ENCODE data around the gene TSPAN9. TPM values are rescaled to one million over a fixed set of nuclear protein-coding genes. Genes with fewer than 3 reads are reported as not detected.

TSPAN9 gene
- total and polyA plus RNA-seq, 8 donors: 1.4 to 58.3 (median 7.9) TPM

DNA sequence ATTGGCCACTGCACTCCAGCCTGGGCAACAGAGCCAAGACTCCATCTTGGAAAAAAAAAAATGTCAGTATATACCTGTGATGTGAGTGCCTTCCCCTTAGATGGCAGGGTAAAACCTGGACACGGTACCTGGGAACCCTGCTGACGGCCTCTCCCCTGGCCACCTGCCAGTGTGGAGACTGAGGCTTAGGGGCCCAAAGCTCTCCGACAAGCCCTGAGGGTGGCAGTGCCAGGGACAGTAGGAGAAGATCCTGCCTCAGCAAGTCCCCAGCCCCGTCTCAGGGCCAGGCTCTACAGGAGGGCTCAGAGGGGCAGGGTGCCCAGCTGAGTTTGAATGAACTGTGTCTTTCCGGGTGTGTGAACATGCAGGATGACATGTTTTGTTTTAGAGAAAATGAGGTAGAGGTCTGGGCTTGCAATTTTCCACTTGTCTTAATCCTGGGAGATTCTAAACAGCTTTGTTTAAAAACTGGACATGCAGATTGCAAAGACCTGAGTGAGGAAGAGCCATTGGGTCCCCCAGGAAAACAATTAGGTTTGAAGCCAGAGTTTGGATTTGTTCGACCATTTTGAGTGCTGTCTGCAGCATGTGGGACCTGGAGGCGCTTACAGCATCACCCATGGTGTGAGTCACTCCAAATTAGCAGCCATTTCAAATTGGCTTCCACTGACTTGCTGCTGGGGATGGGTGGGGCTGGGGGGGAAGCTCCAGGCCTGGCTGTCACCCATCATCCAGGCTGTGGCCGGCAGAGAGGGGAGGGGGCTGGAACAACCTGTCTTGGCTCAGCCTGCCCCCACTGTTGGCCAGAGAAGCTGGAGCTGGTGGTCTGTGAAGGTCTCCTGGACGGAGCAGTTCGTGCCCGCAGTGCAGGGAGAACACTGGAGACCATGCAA, 10.8 kb downstream of the TSPAN9 start:
- WGBS, 5 donors: 84 to 88% (median 87%) methylated on average over 11 of the region's 11 CpGs
- H3K9me3 ChIP-seq: no peaks in the 10 kb centered on the region

GRCh38 chr12:3089588-3089987, 12.4 kb downstream of the TSPAN9 start:
- peaks cover 0 to 40% (median 8%) of the 10 kb centered on the region in 4 donors for H3K4me1 ChIP-seq
- H3K27ac ChIP-seq: no peak overlapping the region
- no peaks in the 10 kb centered on the region for H3K27me3 ChIP-seq
- WGBS, 5 donors: 89 to 93% (median 91%) methylated on average over 5 of the region's 5 CpGs
- no peaks in the 10 kb centered on the region for H3K9me3 ChIP-seq
- no peak for DNase-seq
- H3K36me3 ChIP-seq: peaks cover 0 to 11% (median 3%) of the 10 kb centered on the region in 4 donors
- intact Hi-C loops (cut with DNase I; ENCODE audit: low total_unique reads): no loop called here
- no peak for TF ChIP-seq POLR2A (IDR thresholded peaks at IDR 0.05)
- TF ChIP-seq, protein P1, sequence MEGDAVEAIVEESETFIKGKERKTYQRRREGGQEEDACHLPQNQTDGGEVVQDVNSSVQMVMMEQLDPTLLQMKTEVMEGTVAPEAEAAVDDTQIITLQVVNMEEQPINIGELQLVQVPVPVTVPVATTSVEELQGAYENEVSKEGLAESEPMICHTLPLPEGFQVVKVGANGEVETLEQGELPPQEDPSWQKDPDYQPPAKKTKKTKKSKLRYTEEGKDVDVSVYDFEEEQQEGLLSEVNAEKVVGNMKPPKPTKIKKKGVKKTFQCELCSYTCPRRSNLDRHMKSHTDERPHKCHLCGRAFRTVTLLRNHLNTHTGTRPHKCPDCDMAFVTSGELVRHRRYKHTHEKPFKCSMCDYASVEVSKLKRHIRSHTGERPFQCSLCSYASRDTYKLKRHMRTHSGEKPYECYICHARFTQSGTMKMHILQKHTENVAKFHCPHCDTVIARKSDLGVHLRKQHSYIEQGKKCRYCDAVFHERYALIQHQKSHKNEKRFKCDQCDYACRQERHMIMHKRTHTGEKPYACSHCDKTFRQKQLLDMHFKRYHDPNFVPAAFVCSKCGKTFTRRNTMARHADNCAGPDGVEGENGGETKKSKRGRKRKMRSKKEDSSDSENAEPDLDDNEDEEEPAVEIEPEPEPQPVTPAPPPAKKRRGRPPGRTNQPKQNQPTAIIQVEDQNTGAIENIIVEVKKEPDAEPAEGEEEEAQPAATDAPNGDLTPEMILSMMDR (IDR thresholded peaks at IDR 0.05): no peak
- no peak for TF ChIP-seq EP300 (IDR thresholded peaks at IDR 0.05)
- no peak for TF ChIP-seq POLR2AphosphoS5 (IDR thresholded peaks at IDR 0.05)
- H3K4me3 ChIP-seq: no peak overlapping the region

More for the DNA sequence above, 10.8 kb downstream of the TSPAN9 start:
- Histone ChIP-seq H3K4me3 (no peak overlapping the region), H3K36me3 (peaks cover 0 to 10% (median 3%) of the 10 kb centered on the region in 4 donors), H3K4me1 (peaks cover 0 to 51% (median 11%) of the 10 kb centered on the region in 4 donors), H3K27me3 (no peaks in the 10 kb centered on the region), H3K27ac (no peak overlapping the region)
- intact Hi-C loops (cut with DNase I; ENCODE audit: low total_unique reads): no loop called here
- DNase-seq: no peak
- TF ChIP-seq POLR2A (IDR thresholded peaks at IDR 0.05) (no peak), POLR2AphosphoS5 (IDR thresholded peaks at IDR 0.05) (no peak), EP300 (IDR thresholded peaks at IDR 0.05) (no peak)
- TF ChIP-seq, protein P1 (IDR thresholded peaks at IDR 0.05): no peak

GRCh38 chr12:3090240-3091037, 13.3 kb downstream of the TSPAN9 start:
- no peaks in the 10 kb centered on the region for H3K27me3 ChIP-seq
- TF ChIP-seq POLR2A (IDR thresholded peaks at IDR 0.05) (no peak), POLR2AphosphoS5 (IDR thresholded peaks at IDR 0.05) (no peak), EP300 (IDR thresholded peaks at IDR 0.05) (no peak)
- H3K36me3 ChIP-seq: peaks cover 0 to 11% (median 0%) of the 10 kb centered on the region in 4 donors
- peaks cover 0 to 33% (median 7%) of the 10 kb centered on the region in 4 donors for H3K4me1 ChIP-seq
- no peaks in the 10 kb centered on the region for H3K9me3 ChIP-seq
- H3K4me3 ChIP-seq: no peak overlapping the region
- H3K27ac ChIP-seq: no peak overlapping the region
- DNase-seq: no peak
- intact Hi-C loops (cut with DNase I; ENCODE audit: low total_unique reads): no loop called here
- WGBS, 5 donors: 80 to 93% (median 91%) methylated on average over 15 to 17 of the region's 17 CpGs

GRCh38 chr12:3091038-3091319, 13.8 kb downstream of the TSPAN9 start:
- peaks cover 0 to 27% (median 4%) of the 10 kb centered on the region in 4 donors for H3K4me1 ChIP-seq
- H3K9me3 ChIP-seq: no peaks in the 10 kb centered on the region
- TF ChIP-seq POLR2A (IDR thresholded peaks at IDR 0.05): no peak
- TF ChIP-seq, protein P1 (IDR thresholded peaks at IDR 0.05): no peak
- no peak for TF ChIP-seq POLR2AphosphoS5 (IDR thresholded peaks at IDR 0.05)
- 89 to 97% (median 93%) methylated on average over 6 to 7 of the region's 7 CpGs for WGBS, 5 donors
- no peak for DNase-seq
- intact Hi-C loops (cut with DNase I; ENCODE audit: low total_unique reads): no loop called here
- peaks cover 0 to 11% (median 0%) of the 10 kb centered on the region in 4 donors for H3K36me3 ChIP-seq
- no peak overlapping the region for H3K27ac ChIP-seq
- H3K27me3 ChIP-seq: no peaks in the 10 kb centered on the region
- no peak overlapping the region for H3K4me3 ChIP-seq
